Fibroblast of lung (primary cell): ENCODE data around the gene GPR139. TPM values are rescaled to one million over a fixed set of nuclear protein-coding genes. Genes with fewer than 3 reads are reported as not detected.

Source experiments
- DNase-seq, 2 donors: peaks; one replicate each; pipeline versions ENCODE4 v3.0.0 to v3.0.0-alpha.2; 2010; ENCODE audit warnings: low read depth in 2 of 2
- H2AFZ ChIP-seq: 2 replicates; pipeline ENCODE4 v1.5.1; 2012; ENCODE audit warnings: low read length, control low read depth, inconsistent platforms
- H3K27ac ChIP-seq: 2 replicates; pipeline ENCODE4 v1.5.1; 2011; ENCODE audit warnings: low read length, control low read depth; ENCODE audit not compliant: insufficient read depth
- H3K27me3 ChIP-seq: 2 replicates; pipeline ENCODE4 v1.5.1; 2011; ENCODE audit warnings: mild to moderate bottlenecking, low read length; ENCODE audit not compliant: control insufficient read depth, insufficient read depth
- H3K36me3 ChIP-seq: 2 replicates; pipeline ENCODE4 v1.5.1; 2011; ENCODE audit warnings: low read length; ENCODE audit not compliant: control insufficient read depth, insufficient read depth
- H3K4me1 ChIP-seq: 2 replicates; pipeline ENCODE4 v1.5.1; 2011; ENCODE audit warnings: low read length; ENCODE audit not compliant: control insufficient read depth, insufficient read depth; ENCODE audit errors: extremely low read depth
- H3K4me2 ChIP-seq: 2 replicates; pipeline ENCODE4 v1.5.1; 2011; ENCODE audit warnings: low read length, control low read depth; ENCODE audit not compliant: insufficient read depth; ENCODE audit errors: extremely low read depth
- H3K4me3 ChIP-seq, 4 experiments: fragments of 200-600 bp in 1 of 4; sonication (generic) in 1 of 4; replicated peaks in 1 of 4; 2 replicates each; pipeline ENCODE4 v1.5.1; 2011 to 2016; ENCODE audit warnings: low read length in 4 of 4, low read depth in 3 of 4, mild to moderate bottlenecking in 3 of 4, control low read depth in 2 of 4, inconsistent platforms in 1 of 4, mixed read lengths in 1 of 4; ENCODE audit not compliant: insufficient read depth in 1 of 4; ENCODE audit errors: control extremely low read depth in 1 of 4
- H3K79me2 ChIP-seq: 2 replicates; pipeline ENCODE4 v1.5.1; 2012; ENCODE audit warnings: mild to moderate bottlenecking, low read length, inconsistent platforms; ENCODE audit not compliant: control insufficient read depth, insufficient read depth
- H3K9ac ChIP-seq: 2 replicates; pipeline ENCODE4 v1.5.1; 2011; ENCODE audit warnings: mild to moderate bottlenecking, low read length, control low read depth; ENCODE audit not compliant: insufficient read depth
- H3K9me3 ChIP-seq: 2 replicates; pipeline ENCODE4 v1.5.1; 2012; ENCODE audit warnings: low read depth, low read length; ENCODE audit not compliant: control insufficient read depth, insufficient read depth
- H4K20me1 ChIP-seq: 2 replicates; pipeline ENCODE4 v1.5.1; 2011; ENCODE audit warnings: low read length; ENCODE audit not compliant: control insufficient read depth, insufficient read depth; ENCODE audit errors: extremely low read depth
- CTCF ChIP-seq, 2 donors: IDR thresholded peaks in 1 of 2; conservative IDR thresholded peaks in 1 of 2; 1 replicate in 1 of 2; 2 replicates in 1 of 2; pipeline ENCODE4 v1.5.1; 2011 to 2012; ENCODE audit warnings: low read length in 2 of 2, control low read depth in 1 of 2, inconsistent platforms in 1 of 2, low read depth in 1 of 2, mild to moderate bottlenecking in 1 of 2
- EZH2 ChIP-seq: IDR thresholded peaks from 2 replicates; pipeline ENCODE4 v1.5.1; 2012; ENCODE audit warnings: low read length, control low read depth, mild to moderate bottlenecking; ENCODE audit errors: missing control alignments
- polyA plus RNA-seq, 2 donors: library from polyadenylated mRNA; depleted of rRNA in 1 of 2; stranded (reverse) in 1 of 2; unstranded in 1 of 2; fragments of >200 nt; gene quantifications; 2 replicates each; pipeline ENCODE4 v1.2.1, GENCODE V29; 2011 to 2012; ENCODE audit warnings: missing spikeins in 1 of 2
- total RNA-seq: library from RNA; depleted of rRNA; stranded (reverse); fragments of >200 nt; gene quantifications from 2 replicates; pipeline ENCODE4 v1.2.1, GENCODE V29; 2014

Gene GPR139
- total and polyA plus RNA-seq, 2 donors (not counting 1 experiment from before 2014, with no cell fraction given): not detected

GRCh38 chr16:20072874-20073202 lies 852 bp downstream of the GPR139 start:
- DNase-seq: no peak
- H3K9me3 ChIP-seq: no peaks in the 10 kb centered on the region
- no peak overlapping the region for H3K9ac ChIP-seq
- H3K4me2 ChIP-seq: no peak overlapping the region
- no peaks in the 10 kb centered on the region for H4K20me1 ChIP-seq
- no peak for TF ChIP-seq CTCF (conservative IDR thresholded peaks at IDR 0.05 in 1 of 2, IDR thresholded peaks at IDR 0.05 in 1 of 2; ENCODE audit: low read depth in 1 of 2, low read length in 2 of 2)
- no peak for TF ChIP-seq EZH2
- H2AFZ ChIP-seq: no peak overlapping the region
- no peaks in the 10 kb centered on the region for H3K36me3 ChIP-seq
- no peak overlapping the region for H3K4me3 ChIP-seq
- no peaks in the 10 kb centered on the region for H3K4me1 ChIP-seq
- no peaks in the 10 kb centered on the region for H3K27me3 ChIP-seq
- H3K79me2 ChIP-seq: no peaks in the 10 kb centered on the region
- no peak overlapping the region for H3K27ac ChIP-seq

GRCh38 chr16:20072146-20072873 lies 1.4 kb downstream of the GPR139 start:
- no peaks in the 10 kb centered on the region for H3K9me3 ChIP-seq
- H3K27ac ChIP-seq: no peak overlapping the region
- H3K36me3 ChIP-seq: no peaks in the 10 kb centered on the region
- no peaks in the 10 kb centered on the region for H4K20me1 ChIP-seq
- no peak overlapping the region for H2AFZ ChIP-seq
- TF ChIP-seq EZH2 (no peak), CTCF (conservative IDR thresholded peaks at IDR 0.05 in 1 of 2, IDR thresholded peaks at IDR 0.05 in 1 of 2; ENCODE audit: low read depth in 1 of 2, low read length in 2 of 2) (no peak)
- H3K4me1 ChIP-seq: no peaks in the 10 kb centered on the region
- no peak overlapping the region for H3K9ac ChIP-seq
- H3K79me2 ChIP-seq: no peaks in the 10 kb centered on the region
- DNase-seq: no peak
- no peak overlapping the region for H3K4me2 ChIP-seq
- H3K27me3 ChIP-seq: no peaks in the 10 kb centered on the region
- no peak overlapping the region for H3K4me3 ChIP-seq

GRCh38 chr16:20064931-20065330 lies 8.8 kb downstream of the GPR139 start:
- TF ChIP-seq EZH2: no peak
- TF ChIP-seq CTCF (conservative IDR thresholded peaks at IDR 0.05 in 1 of 2, IDR thresholded peaks at IDR 0.05 in 1 of 2; ENCODE audit: low read depth in 1 of 2, low read length in 2 of 2): no peak
- Histone ChIP-seq H3K36me3 (no peaks in the 10 kb centered on the region), H3K79me2 (no peaks in the 10 kb centered on the region), H3K9me3 (no peaks in the 10 kb centered on the region), H4K20me1 (no peaks in the 10 kb centered on the region), H3K4me1 (no peaks in the 10 kb centered on the region), H3K9ac (no peak overlapping the region), H3K4me2 (no peak overlapping the region), H3K27ac (no peak overlapping the region), H3K27me3 (no peaks in the 10 kb centered on the region), H2AFZ (no peak overlapping the region), H3K4me3 (no peak overlapping the region)
- no peak for DNase-seq
